Heart right ventricle (tissue), 16 donors: ENCODE results near the gene CDH13. TPM values are rescaled to one million over a fixed set of nuclear protein-coding genes. Genes with fewer than 3 reads are reported as not detected.

Source experiments
- ATAC-seq, 8 donors: fragments of 200-7000 bp; cut with Tn5 transposase; one replicate each; pipeline ENCODE4 v1.9.1; 2020; ENCODE audit warnings: mild to moderate bottlenecking in 8 of 8, moderate library complexity in 8 of 8, moderate number of reproducible peaks in 1 of 8
- DNase-seq, 2 donors: peaks; one replicate each; pipeline ENCODE4 v3.0.0-alpha.2; 2020
- H3K27ac ChIP-seq, 10 donors: fragments of 200-600 bp; sonication (generic) in 2 of 10; one replicate each; pipeline versions ENCODE4 v1.5.0 to v1.8.0; 2020 to 2022; ENCODE audit warnings: mild to moderate bottlenecking in 3 of 10
- H3K27me3 ChIP-seq, 7 donors: fragments of 200-600 bp; one replicate each; pipeline ENCODE4 v1.8.0; 2021 to 2022; ENCODE audit warnings: mild to moderate bottlenecking in 2 of 7
- H3K36me3 ChIP-seq, 9 donors: fragments of 200-600 bp; sonication (generic) in 1 of 9; one replicate each; pipeline versions ENCODE4 v1.5.0 to v1.8.0; 2020 to 2022; ENCODE audit warnings: mild to moderate bottlenecking in 2 of 9
- H3K4me1 ChIP-seq, 9 donors: fragments of 200-600 bp; sonication (generic) in 1 of 9; one replicate each; pipeline versions ENCODE4 v1.5.0 to v1.8.0; 2020 to 2022; ENCODE audit warnings: mild to moderate bottlenecking in 4 of 9
- H3K4me3 ChIP-seq, 10 donors: fragments of 200-600 bp; sonication (generic) in 2 of 10; one replicate each; pipeline versions ENCODE4 v1.5.0 to v1.8.0; 2020 to 2022; ENCODE audit warnings: mild to moderate bottlenecking in 7 of 10, moderate library complexity in 2 of 10
- H3K9me3 ChIP-seq, 11 donors: fragments of 200-600 bp in 10 of 11; sonication (generic) in 2 of 11; one replicate each; pipeline versions ENCODE4 v1.5.0 to v1.8.0; 2013 to 2022; ENCODE audit warnings: mild to moderate bottlenecking in 2 of 11, control low read depth in 1 of 11, moderate library complexity in 1 of 11
- CTCF ChIP-seq, 9 donors: fragments of 200-600 bp; sonication (generic) in 2 of 9; IDR thresholded peaks; one replicate each; pipeline versions ENCODE4 v1.5.0 to v1.8.0; 2021 to 2022; ENCODE audit warnings: antibody characterized with exemption in 9 of 9, mild to moderate bottlenecking in 5 of 9, moderate library complexity in 1 of 9
- WGBS, 2 donors: extraction: QIAGEN DNeasy Blood & Tissue Kit; methylation state at CpG; one replicate each; pipeline ENCODE4 v1.1.7; 2013; ENCODE audit warnings: inconsistent platforms in 1 of 2; 5-methylcytosine and 5-hydroxymethylcytosine counted together
- intact Hi-C, 10 donors: fragments of 100-400 bp; cut with DNase I; formaldehyde crosslinking; loops; one replicate each; pipeline versions ENCODE4 v1.11.1 to v1.14.2; 2022
- polyA plus RNA-seq, 2 donors: library from polyadenylated mRNA; stranded (reverse); fragments of 200-250 nt; gene quantifications; one replicate each; pipeline ENCODE4 v1.2.3, GENCODE V29; 2013
- total RNA-seq, 10 donors: library from RNA; stranded (reverse); fragmentation: NEBNext Ultra II Directional in 3 of 10; extraction: Animal tissue kit (Norgen Biotek cat#: 25700) in 3 of 10; gene quantifications; one replicate each; pipeline versions ENCODE4 v1.2.1 to v1.2.4, GENCODE V29; 2021 to 2023
- donor health status: Arrhythmogenic right ventricular cardiomyopathy.
- donor health status: ischemic (EF 13 %, LVEDD 7.1; RV severe dilation, severe dysfunction).
- donor health status: healthy with polysubstance abuse.
- donor health status: DM: no; HTN: yes; CAD: no.
- donor health status: DM: no; HTN: no; CAD: no.
- donor health status: ischemic (EF 25% LVEDD 6.9; RV normal size, moderate dysfunction).
- donor health status: ischemic (EF 25% LVEDD 5.7; RV mildly dilated, moderate dysfunction).
- donor health status: healthy.
- donor health status: DM: yes; HTN: yes; CAD: no.
- donor health status: Ischemic cardiomyopathy.
- donor health status: ischemic (EF 35%, LVEDD 5.7; RV mildly dilated, moderate dysfunction).
- donor health status: nonischemic (EF 11% LVEDD 7.7; RV severe dilation, severe dysfunction).
- donor health status: DM: yes; HTN: yes; CAD: no.
- donor health status: PGD.
- donor health status: ischemic (EF 29% LVEDD 5.4; RV normal size, mild dysfunction).
- donor health status: nonischemic (EF 23%, LVEDD 6.1; RV moderate dilation, normal function).

CDH13 gene
- total and polyA plus RNA-seq, 12 donors, result 15.5 to 221 (median 168) TPM

GRCh38 chr16:83717308-83717707, 1090.5 kb downstream of the CDH13 start:
- 69 to 71% methylated on average over 7 of the region's 7 CpGs for WGBS, 2 donors
- no peak for DNase-seq
- no peak overlapping the region for H3K4me3 ChIP-seq
- no peak for ATAC-seq
- no peaks in the 10 kb centered on the region for H3K36me3 ChIP-seq
- TF ChIP-seq CTCF (IDR thresholded peaks at IDR 0.05), result no peak
- no peaks in the 10 kb centered on the region for H3K27me3 ChIP-seq
- intact Hi-C loops, result no loop called here
- no peaks in the 10 kb centered on the region for H3K9me3 ChIP-seq
- peak overlapping the region in 2 of 10 donors; percentile 21 to 40 for H3K27ac ChIP-seq
- peaks cover 0 to 27% (median 5%) of the 10 kb centered on the region in 9 donors for H3K4me1 ChIP-seq

GRCh38 chr16:83717814-83718213, 1091.0 kb downstream of the CDH13 start:
- H3K4me3 ChIP-seq, result peak overlapping the region in 1 of 10 donors; percentile 3
- ATAC-seq, result peak in 6 of 8 donors; percentile 41 to 72 (median 65)
- DNase-seq, result peak in 1 of 2 donors; percentile 20
- no peaks in the 10 kb centered on the region for H3K27me3 ChIP-seq
- H3K27ac ChIP-seq, result peak overlapping the region in 2 of 10 donors; percentile 21 to 40
- intact Hi-C loops, result no loop called here
- no peak for TF ChIP-seq CTCF (IDR thresholded peaks at IDR 0.05)
- no peaks in the 10 kb centered on the region for H3K9me3 ChIP-seq
- H3K4me1 ChIP-seq, result peaks cover 0 to 27% (median 5%) of the 10 kb centered on the region in 9 donors
- WGBS, 2 donors, result 39 to 52% methylated on average over 4 of the region's 4 CpGs
- H3K36me3 ChIP-seq, result no peaks in the 10 kb centered on the region

- H3K9me3 ChIP-seq, result no peaks in the 10 kb centered on the region
- peaks cover 0 to 23% (median 5%) of the 10 kb centered on the region in 9 donors for H3K4me1 ChIP-seq
- WGBS, 2 donors, result 96% methylated on average over 5 of the region's 5 CpGs
- no peak for ATAC-seq
- intact Hi-C loops, result no loop called here
- no peaks in the 10 kb centered on the region for H3K27me3 ChIP-seq
- DNase-seq, result no peak
- H3K27ac ChIP-seq, result no peak overlapping the region
- H3K4me3 ChIP-seq, result no peak overlapping the region
- TF ChIP-seq CTCF (IDR thresholded peaks at IDR 0.05), result no peak
- H3K36me3 ChIP-seq, result no peaks in the 10 kb centered on the region
Observed at GRCh38 chr16:83720213-83720612, 1093.4 kb downstream of the CDH13 start.

GRCh38 chr16:83720981-83721380, 1094.2 kb downstream of the CDH13 start:
- H3K9me3 ChIP-seq, result no peaks in the 10 kb centered on the region
- H3K27ac ChIP-seq, result no peak overlapping the region
- ATAC-seq, result no peak
- DNase-seq, result no peak
- H3K4me3 ChIP-seq, result no peak overlapping the region
- H3K36me3 ChIP-seq, result no peaks in the 10 kb centered on the region
- TF ChIP-seq CTCF (IDR thresholded peaks at IDR 0.05), result no peak
- H3K27me3 ChIP-seq, result no peaks in the 10 kb centered on the region
- WGBS, 2 donors, result 73 to 97% methylated on average over 4 of the region's 4 CpGs
- H3K4me1 ChIP-seq, result peaks cover 0 to 21% (median 5%) of the 10 kb centered on the region in 9 donors
- intact Hi-C loops, result no loop called here
